GM12892 (cell line): ENCODE data around the gene ARGLU1.

Source experiments
- POLR2A ChIP-seq: IDR thresholded peaks from 2 replicates; pipeline ENCODE4 v1.6.1; 2011; ENCODE audit warnings: low read depth, low read length, control low read depth
- TAF1 ChIP-seq: IDR thresholded peaks from 2 replicates; pipeline ENCODE4 v1.6.1; 2011; ENCODE audit warnings: low read depth, mild to moderate bottlenecking, control low read depth, low read length, borderline replicate concordance

DNA sequence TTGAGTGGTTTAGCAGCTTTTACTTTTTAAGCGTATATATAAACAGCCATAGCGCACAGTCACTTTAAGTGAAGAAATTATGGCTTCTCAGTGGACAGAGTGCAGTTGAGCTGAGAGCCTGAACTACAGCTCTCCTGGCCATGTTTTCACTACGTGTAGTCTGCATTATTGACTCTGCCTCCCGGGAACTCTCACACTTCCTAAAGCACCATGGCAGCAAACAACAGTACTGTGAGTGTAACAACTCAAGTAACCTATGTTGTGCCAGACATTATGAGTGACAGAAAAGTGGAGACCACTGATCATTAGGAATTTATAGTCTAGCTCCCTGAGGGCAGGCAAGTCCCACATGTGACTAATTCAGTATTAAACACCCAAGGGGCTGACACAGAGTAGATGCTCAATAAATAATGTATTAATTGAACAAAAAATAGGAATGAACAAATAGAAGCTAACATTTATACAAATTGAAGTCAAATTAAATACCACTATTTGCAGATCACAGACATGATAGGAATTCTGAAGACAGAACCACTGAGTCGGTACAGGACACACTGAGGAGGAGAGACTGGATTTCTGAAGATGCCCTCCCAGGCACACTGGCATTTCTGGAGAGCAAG is 52.2 kb downstream of the ARGLU1 start:
- TF ChIP-seq TAF1 (no peak), POLR2A (no peak)
